Loucy (cell line): ENCODE results near the gene KLK4.

Experiments used
- H2AFZ ChIP-seq: fragments of 200-600 bp; sonication (generic); 2 replicates; pipeline ENCODE4 v1.6.0; 2016; ENCODE audit warnings: antibody characterized with exemption, mild to moderate bottlenecking, low read length, moderate library complexity
- H3F3A ChIP-seq: fragments of 200-600 bp; 2 replicates; pipeline ENCODE4 v1.6.0; 2016; ENCODE audit warnings: antibody characterized with exemption, low read depth, mild to moderate bottlenecking
- H3K27me3 ChIP-seq: fragments of 200-600 bp; sonication (generic); 2 replicates; pipeline ENCODE4 v1.6.1; 2014; ENCODE audit warnings: low read length, mild to moderate bottlenecking; ENCODE audit not compliant: insufficient read depth, poor library complexity, severe bottlenecking
- H3K36me3 ChIP-seq: fragments of 200-600 bp; sonication (generic); 2 replicates; pipeline ENCODE4 v1.6.1; 2016; ENCODE audit warnings: low read length; ENCODE audit not compliant: insufficient read depth
- H3K4me1 ChIP-seq: fragments of 200-600 bp; sonication (generic); 2 replicates; pipeline ENCODE4 v1.5.1; 2014; ENCODE audit warnings: low read length, mild to moderate bottlenecking; ENCODE audit not compliant: insufficient read depth, poor library complexity, severe bottlenecking
- H3K4me2 ChIP-seq: fragments of 200-600 bp; sonication (generic); 2 replicates; pipeline ENCODE4 v1.6.0; 2014; ENCODE audit warnings: antibody characterized with exemption, low read length, low read depth, mild to moderate bottlenecking; ENCODE audit not compliant: poor library complexity, severe bottlenecking
- H3K4me3 ChIP-seq: fragments of 200-600 bp; sonication (generic); 2 replicates; pipeline ENCODE4 v1.5.1; 2014; ENCODE audit warnings: low read length, mild to moderate bottlenecking, mixed read lengths; ENCODE audit not compliant: poor library complexity, severe bottlenecking
- H3K79me2 ChIP-seq: fragments of 200-600 bp; sonication (generic); 2 replicates; pipeline ENCODE4 v1.6.1; 2014; ENCODE audit warnings: low read length; ENCODE audit not compliant: insufficient read depth
- H3K9ac ChIP-seq: fragments of 200-600 bp; sonication (generic); 2 replicates; pipeline ENCODE4 v1.6.0; 2014; ENCODE audit warnings: mild to moderate bottlenecking, low read depth, low read length, moderate library complexity; ENCODE audit not compliant: poor library complexity, severe bottlenecking
- H3K9me2 ChIP-seq: fragments of 200-600 bp; sonication (generic); replicated peaks from 2 replicates; pipeline ENCODE4 v1.6.1; 2016; ENCODE audit warnings: low read depth, low read length, mixed read lengths
- H3K9me3 ChIP-seq: fragments of 200-600 bp; sonication (generic); 2 replicates; pipeline ENCODE4 v1.6.1; 2014; ENCODE audit warnings: mild to moderate bottlenecking, antibody characterized with exemption, low read length, low read depth; ENCODE audit not compliant: insufficient read depth
- H4K20me1 ChIP-seq: fragments of 200-600 bp; sonication (generic); 2 replicates; pipeline ENCODE4 v1.6.0; 2014; ENCODE audit warnings: antibody characterized with exemption, low read length, mild to moderate bottlenecking; ENCODE audit not compliant: insufficient read depth, poor library complexity, severe bottlenecking
- EZH2phosphoT487 ChIP-seq: fragments of 200-600 bp; IDR thresholded peaks from 2 replicates; pipeline ENCODE4 v1.6.1; 2018; ENCODE audit warnings: antibody characterized with exemption, mild to moderate bottlenecking, moderate library complexity, borderline replicate concordance
- TF ChIP-seq, protein P1 (sequence below): fragments of 200-600 bp; sonication (generic); conservative IDR thresholded peaks from 2 replicates; pipeline ENCODE4 v1.5.1; 2014; ENCODE audit warnings: mild to moderate bottlenecking, antibody characterized with exemption, low read length

Gene KLK4

DNA sequence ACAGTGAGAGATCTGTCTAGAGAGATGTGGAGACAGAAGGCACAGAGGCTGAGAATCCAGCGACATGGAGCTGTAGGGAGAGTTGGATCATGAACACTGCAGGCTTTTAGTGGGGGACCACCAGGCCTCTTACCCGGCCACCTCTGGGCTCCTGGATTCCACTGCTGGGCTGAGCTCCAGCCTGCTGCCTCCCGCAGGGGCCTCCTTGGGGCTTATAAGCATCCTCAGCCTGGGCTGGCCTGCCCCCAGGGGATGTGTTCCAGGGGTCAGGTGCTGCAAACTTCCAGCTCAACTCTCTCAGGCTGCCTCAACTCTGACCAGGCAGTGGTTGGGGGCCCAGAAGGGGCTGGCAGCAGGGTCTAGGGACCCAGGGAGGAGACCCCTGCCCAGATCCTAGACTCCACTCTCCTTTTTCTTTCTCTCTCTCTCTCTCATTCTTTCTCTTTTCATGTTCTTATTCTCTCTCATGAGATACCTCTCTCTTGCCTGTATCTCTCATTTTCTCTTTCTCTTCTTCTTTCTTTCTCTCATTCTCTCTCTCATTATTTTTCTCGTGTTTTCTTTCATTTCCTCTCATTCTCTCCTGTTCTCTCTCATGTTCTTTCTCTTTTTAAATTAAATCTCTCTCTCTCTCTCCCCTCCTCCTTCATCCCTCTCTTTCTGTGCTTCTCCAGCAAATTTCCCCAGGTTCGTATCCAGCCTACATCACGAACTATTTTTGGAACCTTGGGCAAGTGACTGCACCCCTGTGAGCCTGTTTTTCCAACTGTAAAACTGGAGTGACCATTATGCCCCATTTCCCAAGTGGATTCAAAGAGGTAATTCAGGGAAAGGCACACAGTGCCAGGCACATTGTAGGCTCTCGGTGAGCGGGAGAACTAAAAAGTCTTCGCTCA is at the start of gene KLK4:
KLK4 (minus strand) TSS at position 190 of the 896 bp plus-strand sequence. CDS start 657 bp downstream, outside the sequence.
- no peaks in the 10 kb centered on the region for H3K79me2 ChIP-seq
- no peaks in the 10 kb centered on the region for H3K4me1 ChIP-seq
- no peaks in the 10 kb centered on the region for H3K9me2 ChIP-seq
- TF ChIP-seq, protein P1, sequence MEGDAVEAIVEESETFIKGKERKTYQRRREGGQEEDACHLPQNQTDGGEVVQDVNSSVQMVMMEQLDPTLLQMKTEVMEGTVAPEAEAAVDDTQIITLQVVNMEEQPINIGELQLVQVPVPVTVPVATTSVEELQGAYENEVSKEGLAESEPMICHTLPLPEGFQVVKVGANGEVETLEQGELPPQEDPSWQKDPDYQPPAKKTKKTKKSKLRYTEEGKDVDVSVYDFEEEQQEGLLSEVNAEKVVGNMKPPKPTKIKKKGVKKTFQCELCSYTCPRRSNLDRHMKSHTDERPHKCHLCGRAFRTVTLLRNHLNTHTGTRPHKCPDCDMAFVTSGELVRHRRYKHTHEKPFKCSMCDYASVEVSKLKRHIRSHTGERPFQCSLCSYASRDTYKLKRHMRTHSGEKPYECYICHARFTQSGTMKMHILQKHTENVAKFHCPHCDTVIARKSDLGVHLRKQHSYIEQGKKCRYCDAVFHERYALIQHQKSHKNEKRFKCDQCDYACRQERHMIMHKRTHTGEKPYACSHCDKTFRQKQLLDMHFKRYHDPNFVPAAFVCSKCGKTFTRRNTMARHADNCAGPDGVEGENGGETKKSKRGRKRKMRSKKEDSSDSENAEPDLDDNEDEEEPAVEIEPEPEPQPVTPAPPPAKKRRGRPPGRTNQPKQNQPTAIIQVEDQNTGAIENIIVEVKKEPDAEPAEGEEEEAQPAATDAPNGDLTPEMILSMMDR = no peak
- no peak for TF ChIP-seq EZH2phosphoT487
- no peaks in the 10 kb centered on the region for H4K20me1 ChIP-seq
- H3K4me3 ChIP-seq = no peak within 1 kb of the TSS
- no peak within 1 kb of the TSS for H2AFZ ChIP-seq
- H3K36me3 ChIP-seq = no peaks in the 10 kb centered on the region
- H3K27me3 ChIP-seq = no peaks in the 10 kb centered on the region
- no peaks in the 10 kb centered on the region for H3F3A ChIP-seq
- no peak within 1 kb of the TSS for H3K4me2 ChIP-seq
- H3K9me3 ChIP-seq = no peaks in the 10 kb centered on the region
- no peak within 1 kb of the TSS for H3K9ac ChIP-seq

- Histone ChIP-seq H3K4me2 (no peak overlapping the region), H4K20me1 (no peaks in the 10 kb centered on the region), H3K79me2 (no peaks in the 10 kb centered on the region), H3K27me3 (no peaks in the 10 kb centered on the region), H3K4me1 (no peaks in the 10 kb centered on the region), H2AFZ (no peak overlapping the region), H3K9me3 (no peaks in the 10 kb centered on the region; the same call in 1 of the 2 replicates), H3K9me2 (no peaks in the 10 kb centered on the region), H3K9ac (no peak overlapping the region), H3K4me3 (no peak overlapping the region), H3F3A (no peaks in the 10 kb centered on the region), H3K36me3 (no peaks in the 10 kb centered on the region)
- no peak for TF ChIP-seq EZH2phosphoT487
- TF ChIP-seq, protein P1 = no peak
Observed at GRCh38 chr19:50959731-50960500, 48.7 kb upstream of the KLK4 start.

DNA sequence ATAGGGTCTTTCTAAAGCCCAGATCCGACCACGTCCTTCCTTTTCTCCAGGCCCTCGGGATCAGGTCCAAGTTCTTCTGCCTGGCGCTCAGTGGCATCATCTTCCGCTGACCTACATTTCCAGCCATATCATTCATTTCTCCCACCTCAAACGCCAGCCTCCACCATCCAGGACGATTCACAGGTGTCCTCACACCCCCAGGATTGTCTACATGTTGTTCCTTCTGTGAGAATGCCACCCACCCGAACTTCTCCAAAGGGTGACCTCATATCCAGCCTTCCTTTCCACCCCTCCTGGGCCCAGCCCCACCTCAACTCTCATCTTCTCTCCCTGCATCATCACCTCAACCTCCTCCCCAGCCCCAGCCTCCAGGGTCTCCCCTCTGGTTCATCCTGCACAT is 46.4 kb upstream of the KLK4 start:
- Histone ChIP-seq H2AFZ (no peak overlapping the region), H3K27me3 (no peaks in the 10 kb centered on the region), H3K9me2 (no peaks in the 10 kb centered on the region), H3K9ac (no peak overlapping the region), H3K4me1 (no peaks in the 10 kb centered on the region), H3K4me2 (no peak overlapping the region), H3K4me3 (no peak overlapping the region), H3F3A (no peaks in the 10 kb centered on the region), H3K79me2 (no peaks in the 10 kb centered on the region), H4K20me1 (no peaks in the 10 kb centered on the region), H3K36me3 (no peaks in the 10 kb centered on the region), H3K9me3 (no peaks in the 10 kb centered on the region; the same call in 1 of the 2 replicates)
- TF ChIP-seq EZH2phosphoT487 = no peak
- TF ChIP-seq, protein P1 = no peak
